LNCaP clone FGC (cell line): ENCODE results near the gene LEF1.

ENCODE experiments used
- DNase-seq: peaks from one replicate; pipeline ENCODE4 v3.0.0-alpha.2; 2011; ENCODE audit warnings: low read depth
- H3K4me3 ChIP-seq: 2 replicates; pipeline ENCODE4 v1.5.1; 2011; ENCODE audit warnings: mild to moderate bottlenecking, low read depth, low read length, control low read depth
- TF ChIP-seq, protein P1 (sequence below): IDR thresholded peaks from 2 replicates; pipeline ENCODE4 v1.5.1; 2012; ENCODE audit warnings: mild to moderate bottlenecking; ENCODE audit not compliant: control insufficient read depth, insufficient read depth; ENCODE audit errors: extremely low read depth

Gene LEF1

DNA sequence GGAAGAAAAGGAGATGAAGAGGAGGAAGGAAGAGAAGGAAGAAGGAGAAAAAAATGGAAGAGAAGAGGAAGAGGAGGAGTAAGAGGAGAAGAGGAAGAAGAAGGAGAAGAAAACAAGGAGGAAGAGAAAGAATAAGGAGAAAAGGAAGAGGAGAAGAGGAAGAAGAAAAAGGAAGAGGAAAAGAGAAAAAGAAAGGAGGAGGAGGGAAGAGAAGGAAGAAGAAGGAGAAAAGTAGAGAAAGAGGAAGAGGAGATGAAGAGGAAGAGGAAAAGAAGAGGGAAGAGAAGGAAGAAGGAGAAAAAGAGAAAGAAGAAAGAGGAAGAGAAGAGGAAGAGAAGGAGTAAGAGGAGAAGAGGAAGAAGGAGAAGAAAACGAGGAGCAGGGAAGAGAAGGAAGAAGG lies 11.8 kb upstream of the LEF1 start:
- H3K4me3 ChIP-seq, result no peak overlapping the region
- TF ChIP-seq, protein P1, sequence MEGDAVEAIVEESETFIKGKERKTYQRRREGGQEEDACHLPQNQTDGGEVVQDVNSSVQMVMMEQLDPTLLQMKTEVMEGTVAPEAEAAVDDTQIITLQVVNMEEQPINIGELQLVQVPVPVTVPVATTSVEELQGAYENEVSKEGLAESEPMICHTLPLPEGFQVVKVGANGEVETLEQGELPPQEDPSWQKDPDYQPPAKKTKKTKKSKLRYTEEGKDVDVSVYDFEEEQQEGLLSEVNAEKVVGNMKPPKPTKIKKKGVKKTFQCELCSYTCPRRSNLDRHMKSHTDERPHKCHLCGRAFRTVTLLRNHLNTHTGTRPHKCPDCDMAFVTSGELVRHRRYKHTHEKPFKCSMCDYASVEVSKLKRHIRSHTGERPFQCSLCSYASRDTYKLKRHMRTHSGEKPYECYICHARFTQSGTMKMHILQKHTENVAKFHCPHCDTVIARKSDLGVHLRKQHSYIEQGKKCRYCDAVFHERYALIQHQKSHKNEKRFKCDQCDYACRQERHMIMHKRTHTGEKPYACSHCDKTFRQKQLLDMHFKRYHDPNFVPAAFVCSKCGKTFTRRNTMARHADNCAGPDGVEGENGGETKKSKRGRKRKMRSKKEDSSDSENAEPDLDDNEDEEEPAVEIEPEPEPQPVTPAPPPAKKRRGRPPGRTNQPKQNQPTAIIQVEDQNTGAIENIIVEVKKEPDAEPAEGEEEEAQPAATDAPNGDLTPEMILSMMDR, result no peak
- no peak for DNase-seq

DNA sequence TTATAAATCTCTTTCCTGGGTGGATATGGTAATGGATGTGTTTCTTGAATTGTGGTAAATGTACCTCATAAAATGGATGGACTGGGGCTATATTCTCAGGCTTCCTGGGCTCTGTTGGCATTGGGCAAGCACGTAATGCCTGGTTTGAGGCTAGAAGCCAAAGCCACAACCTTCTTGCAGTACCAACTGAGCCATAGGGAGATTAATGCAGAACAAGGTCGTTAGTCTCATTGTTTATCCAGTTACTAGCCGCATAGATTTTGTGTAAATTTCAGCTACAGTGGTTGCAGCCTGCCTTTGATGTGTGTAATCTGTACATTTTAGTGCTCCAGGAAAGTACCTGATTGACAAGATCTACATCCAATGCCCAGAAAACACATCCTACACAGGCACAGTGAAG lies 7.2 kb upstream of the LEF1 start:
- no peak overlapping the region for H3K4me3 ChIP-seq
- TF ChIP-seq, protein P1, result no peak

GRCh38 chr4:108174856-108175255 lies 6.1 kb upstream of the LEF1 start:
- TF ChIP-seq, protein P1, result no peak
- DNase-seq, result no peak

More for the DNA sequence above, 7.2 kb upstream of the LEF1 start:
- DNase-seq, result no peak

DNA sequence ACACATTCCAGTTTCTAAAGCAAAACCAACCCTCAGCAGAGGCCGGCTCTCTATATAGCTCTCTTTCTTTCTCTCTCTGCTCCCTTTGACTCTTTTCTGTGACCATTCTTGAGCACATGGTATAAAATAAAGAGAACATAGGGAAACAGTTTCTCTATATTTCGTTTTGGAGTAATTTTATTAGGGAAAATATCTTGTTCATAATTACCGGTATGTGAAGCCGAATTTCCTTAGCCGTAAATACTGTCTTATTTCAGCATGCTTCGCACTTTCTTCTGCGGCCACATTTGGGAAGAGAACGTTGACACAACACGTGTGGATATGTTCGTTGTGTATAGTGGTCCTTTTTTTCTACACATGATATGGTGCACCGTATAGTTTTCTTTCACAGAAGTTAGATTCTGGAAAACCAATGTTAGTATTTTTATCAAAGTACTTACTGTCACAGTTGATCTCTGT lies 4.9 kb upstream of the LEF1 start:
- H3K4me3 ChIP-seq, result peak overlapping the region; percentile 25
- TF ChIP-seq, protein P1, result no peak
- DNase-seq, result no peak

More at GRCh38 chr4:108174856-108175255, 6.1 kb upstream of the LEF1 start:
- no peak overlapping the region for H3K4me3 ChIP-seq

DNA sequence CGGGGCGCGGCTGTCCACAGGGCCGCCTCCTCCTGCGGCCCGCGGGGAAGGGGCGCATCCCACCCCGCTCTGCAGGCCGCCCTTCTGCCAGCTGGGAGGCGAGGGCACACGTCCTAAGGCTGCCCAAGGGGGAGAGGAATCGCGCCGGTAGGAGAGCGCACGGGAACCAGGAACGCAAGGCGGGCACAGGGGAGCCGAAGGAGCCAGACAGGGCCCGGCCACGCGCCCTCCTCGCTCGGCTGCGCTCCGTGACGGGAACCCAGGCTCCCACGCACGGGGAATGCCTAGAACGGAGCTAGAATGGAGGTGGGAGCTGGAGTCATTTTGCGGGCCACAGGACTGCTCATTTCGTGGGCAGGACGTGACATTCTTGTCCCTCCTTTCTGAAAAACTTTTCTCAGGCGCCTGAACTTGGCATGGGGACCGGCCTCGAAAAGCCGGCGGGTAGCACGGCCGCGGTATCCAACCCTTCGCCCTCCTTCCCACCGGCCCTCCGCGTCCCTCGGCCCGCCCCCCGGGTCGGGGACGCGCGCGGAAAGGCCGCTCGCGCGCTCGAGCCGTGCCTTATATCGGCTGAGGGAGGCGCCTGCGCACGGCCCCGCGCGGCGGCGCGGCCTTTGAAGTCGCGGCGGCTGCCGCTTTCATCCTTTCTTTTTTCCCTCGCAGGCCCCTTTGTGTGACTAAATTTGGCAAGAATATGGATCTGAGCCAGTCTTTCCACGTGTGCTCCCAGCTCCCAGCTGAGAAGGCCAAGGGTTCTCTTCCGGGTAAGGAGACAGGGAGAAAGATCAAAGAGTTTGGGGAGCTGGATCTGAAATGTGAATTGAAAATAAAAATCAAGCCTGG lies 4.2 kb upstream of the LEF1 start:
- TF ChIP-seq, protein P1, result no peak
- no peak for DNase-seq
- H3K4me3 ChIP-seq, result peak overlapping the region; percentile 25

DNA sequence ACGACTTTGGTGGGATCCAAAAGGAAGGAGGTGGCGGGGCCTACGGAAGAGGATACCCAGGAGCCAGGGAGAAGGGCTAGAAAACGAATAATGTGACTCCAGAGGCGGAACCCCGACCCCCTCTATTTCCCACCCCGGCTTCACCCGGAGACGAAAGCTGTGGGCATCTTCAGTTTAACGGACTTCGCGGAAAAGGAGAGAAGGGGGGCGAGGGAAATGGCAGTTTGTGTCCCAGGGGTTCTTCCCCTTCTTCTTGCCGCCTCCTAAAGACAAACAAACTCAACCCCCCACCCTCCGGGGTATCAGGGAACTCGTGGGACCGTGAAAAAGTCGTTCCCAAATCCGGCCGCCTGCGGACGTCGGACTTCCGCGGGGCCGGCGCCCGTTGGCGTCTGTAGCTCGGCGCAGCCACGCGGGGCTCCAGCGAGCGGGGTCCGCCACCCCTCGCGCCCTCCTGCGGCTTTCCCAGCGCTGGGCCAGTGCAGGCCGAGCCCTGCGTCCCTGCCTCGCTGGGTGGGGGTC lies 3.6 kb upstream of the LEF1 start:
- DNase-seq, result no peak
- H3K4me3 ChIP-seq, result no peak overlapping the region

More for the DNA sequence above, 3.6 kb upstream of the LEF1 start:
- TF ChIP-seq, protein P1, result no peak
